Hematopoietic multipotent progenitor cell treated with erythropoietin and hydrocortisone succinate and interleukin-3 and kit ligand, for 6 days (in vitro differentiated cells): ENCODE measurements around the gene WRAP73.
A peak's percentile ranks its signal among the peaks of the same experiment; 100 is the strongest.

ENCODE experiments used
- DNase-seq: peaks from one replicate; pipeline ENCODE4 v3.0.0-alpha.2; 2015

The WRAP73 gene

DNA sequence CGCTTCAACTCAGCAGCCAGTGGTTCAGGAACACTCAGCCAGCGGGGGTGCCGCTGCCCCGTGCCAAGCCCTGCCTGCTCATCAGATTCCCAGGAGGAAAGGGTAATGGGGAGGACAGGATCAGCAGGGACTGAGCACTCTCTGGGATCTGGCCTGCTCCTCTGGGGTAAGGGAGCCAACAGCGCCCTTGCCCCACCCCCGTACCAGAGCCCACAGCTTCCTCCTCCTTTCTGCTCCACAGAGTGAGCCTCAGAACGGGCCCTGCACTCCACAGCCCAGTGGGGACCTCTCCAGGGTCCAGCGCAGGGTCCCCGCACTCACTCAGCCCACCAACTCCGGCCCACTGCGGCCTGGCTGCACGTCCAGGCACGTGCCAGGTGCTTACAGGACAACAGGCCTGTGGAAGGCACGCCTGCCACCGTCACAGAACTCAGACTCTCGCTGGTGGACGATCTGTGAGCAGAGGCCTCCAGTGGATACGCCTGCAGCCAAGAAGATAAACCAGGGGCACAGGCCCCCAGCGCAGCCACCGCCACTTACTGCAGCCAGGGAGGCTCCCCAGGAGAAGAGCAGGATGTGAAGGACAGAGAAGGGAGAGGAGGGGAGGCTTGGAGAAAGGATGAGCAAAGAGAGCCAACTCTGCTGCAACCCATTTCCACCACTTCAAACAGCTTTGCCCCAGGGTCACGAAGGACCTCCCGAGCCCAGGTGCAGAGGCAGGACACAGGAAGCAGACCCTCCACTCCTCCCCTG lies 40.7 kb downstream of the WRAP73 start:
- no peak for DNase-seq

DNA sequence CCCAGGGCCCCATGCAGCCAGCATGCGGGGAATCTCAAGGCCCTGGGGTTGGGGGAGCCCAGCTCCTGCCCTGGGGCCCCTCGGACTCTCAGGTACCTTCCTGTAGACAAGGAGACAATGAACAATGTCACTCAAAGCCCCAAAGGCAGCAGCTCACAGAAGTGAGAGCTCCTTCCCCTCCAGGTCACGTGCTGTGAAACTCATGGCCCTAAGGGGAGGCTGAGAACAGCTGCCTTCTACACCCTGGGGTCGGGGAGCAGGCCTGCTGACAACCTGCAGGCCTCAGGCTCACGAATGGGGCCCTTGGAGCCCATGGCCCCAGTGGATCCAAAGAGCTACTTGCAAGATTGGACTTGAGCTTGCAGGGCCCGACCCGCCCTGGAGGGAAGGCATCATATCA lies 41.7 kb downstream of the WRAP73 start:
- no peak for DNase-seq

DNA sequence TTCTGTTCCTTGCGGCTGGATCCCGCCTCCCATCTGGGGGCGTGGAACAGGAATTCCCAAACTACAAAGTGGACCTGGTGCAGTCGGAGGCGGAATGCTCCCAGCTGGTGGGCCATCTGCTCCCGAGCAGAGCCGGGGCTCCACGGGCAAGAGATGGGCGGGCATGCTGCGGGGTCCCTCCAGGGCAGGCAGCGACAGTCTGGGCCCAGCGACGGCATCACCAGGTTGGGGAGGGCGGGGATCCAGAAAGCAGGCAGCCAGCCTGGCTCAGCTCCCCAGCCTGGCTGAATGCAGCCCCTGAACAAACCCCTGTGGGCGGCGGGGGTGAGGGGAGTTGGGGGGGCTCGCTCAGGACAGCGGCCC lies 42.2 kb downstream of the WRAP73 start:
- DNase-seq: no peak

DNA sequence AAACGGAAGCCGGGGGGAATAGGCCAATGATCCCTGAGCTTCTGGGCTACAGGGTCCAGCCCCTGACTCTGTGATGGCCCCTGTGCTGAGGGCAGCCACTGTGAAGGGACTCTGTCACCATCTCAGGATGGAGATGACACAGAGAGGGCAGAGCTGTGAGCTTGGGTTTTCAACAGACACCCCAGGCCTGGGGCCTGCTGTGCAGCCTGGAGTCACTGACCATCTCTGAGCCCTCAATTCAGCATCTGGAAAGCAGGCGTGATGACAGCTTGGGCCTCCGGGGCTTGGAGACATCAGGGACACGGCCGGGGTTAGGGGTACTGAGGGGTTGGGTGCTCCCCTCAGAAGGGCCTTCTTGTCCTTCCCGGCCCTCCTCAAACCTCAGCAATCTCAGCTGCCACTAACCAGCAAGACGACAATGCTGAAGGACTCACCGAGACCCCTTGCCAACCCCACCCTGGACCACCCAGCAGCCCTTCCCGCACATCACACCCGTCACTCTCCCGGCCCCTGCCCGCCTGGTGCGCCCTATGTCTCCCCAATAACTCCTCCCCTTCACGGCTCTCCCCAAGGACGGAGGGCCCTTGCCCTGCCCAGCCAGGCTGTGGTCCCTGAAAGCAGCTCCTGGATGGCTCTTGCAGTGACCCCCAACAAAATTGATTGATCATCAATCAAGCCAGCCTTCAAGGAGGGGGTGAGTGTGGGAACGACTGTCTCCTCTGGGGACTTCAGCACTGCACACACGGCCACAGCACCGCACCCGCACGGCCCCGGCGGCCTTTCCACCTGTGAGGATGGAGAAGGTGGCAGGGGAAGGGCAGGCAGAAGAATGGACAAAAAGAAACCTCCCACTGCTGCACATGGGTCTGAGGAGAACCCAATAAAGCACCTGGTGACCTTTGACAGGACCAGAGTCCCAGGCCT lies 42.9 kb downstream of the WRAP73 start:
- no peak for DNase-seq

DNA sequence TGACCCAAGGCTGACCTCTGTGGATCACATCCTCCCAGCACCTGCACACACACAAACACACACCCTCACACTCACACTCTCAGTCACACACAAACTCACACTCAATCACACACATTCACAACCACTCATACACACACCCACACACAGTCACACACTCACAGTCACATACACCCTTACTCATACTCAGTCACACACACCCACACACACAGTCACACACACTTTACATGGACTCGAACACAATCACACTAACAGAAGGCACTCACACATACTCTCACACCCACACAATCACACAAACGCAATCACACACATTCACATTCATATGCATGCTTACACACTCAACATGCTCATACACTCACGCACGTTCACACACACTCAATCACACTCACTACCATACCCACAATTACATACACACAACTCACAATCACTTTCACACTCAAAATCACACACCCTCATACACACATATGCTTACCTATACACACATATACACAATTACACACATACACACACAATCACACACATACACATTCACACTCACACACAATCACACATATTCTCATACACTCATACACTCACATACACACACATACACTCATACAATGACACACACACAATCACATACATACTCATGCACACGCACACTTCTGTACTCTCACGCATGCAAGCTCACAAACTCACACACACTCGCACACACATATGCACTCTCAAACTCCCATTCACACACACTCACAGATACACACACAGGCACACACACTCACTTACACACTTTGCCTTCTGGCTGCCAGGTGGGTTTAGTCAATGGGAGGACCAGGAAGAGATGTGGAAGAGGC lies 44.7 kb downstream of the WRAP73 start:
- DNase-seq: no peak

DNA sequence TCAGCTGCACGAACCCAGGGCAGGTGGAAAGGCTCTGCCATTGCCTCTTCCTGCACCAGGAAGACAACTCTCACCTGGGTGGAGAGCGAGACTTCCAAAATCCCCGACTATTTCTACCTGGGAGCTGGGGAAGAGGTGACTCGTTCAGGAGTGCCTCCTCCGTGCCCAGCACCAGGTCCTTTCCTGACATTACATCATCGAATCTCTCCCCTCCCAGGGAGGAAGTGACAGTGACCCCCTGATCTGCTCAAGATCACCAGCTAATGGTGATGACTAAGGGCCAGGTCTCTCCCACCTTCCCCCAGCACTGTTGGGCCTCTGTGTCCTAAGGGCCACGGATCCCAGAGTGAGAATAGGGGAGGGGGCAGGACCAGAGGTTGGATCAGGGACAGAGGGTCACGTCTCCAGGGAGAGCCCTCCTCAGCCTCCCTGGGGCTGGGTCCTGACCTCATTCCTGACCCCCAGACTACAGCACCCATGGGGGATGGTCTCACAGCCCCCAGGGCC lies 45.4 kb downstream of the WRAP73 start:
- no peak for DNase-seq

DNA sequence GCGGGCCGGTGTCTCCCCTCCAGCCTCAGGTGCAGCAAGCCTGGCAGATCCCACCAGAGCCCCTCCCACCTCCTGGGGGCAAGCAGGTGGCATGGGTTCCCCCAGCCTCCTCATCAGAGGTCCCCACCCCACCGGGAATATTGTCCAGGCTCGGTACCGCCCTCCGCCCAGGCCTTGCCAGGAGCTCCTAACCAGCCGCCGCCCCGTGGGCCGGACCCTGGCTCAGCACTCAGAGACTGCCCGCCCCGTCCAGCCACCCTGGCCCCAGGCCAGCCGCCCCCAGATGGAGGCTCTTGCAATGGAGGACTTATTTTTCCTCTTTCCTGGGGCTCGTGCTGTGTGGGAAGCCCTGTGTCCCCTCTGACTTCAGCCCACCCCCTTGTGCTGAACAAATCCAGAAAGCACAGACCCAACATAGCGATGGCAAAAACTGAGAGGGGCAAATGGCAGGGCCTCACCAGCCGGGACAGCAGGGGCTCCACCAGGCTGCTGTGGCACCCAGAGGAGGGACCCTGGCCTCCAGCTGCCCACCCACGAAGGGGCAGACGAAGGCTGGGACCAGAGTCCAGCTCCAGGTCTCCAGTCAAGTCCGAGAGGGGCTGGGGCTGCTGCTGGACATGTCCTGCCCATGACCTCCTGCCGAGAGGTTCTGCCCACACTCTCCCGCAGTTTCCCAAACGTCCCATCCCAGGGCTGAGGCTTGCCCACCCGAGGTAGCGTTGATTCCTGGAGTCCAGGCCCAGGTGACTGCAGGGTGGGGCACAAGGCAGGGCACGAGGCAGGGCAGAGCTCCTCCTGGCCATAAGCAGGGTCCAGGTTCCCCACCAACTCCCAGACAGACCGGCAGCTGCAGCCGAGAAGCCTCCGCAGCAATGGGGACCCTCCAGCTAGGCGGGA lies 46.1 kb downstream of the WRAP73 start:
- DNase-seq: no peak

DNA sequence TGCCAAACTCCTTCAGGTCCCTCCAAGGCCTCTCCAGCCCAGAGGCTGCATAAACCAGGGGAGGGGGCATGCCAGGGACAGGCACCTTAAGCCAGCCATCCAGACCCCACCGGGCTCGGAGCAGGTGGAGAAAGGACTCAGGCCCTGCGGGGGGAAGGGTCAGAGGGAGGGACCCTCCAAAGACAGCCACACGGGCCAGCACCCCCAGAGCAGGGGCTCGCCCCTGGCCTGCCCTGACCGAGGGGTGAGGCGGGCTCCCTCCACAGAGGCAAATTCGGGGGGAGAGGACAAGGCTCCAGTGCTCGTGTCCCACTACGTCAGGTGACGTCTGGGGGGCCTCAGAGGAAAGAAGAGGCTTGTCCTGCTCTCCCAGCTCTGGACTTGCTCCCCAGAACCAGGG lies 46.7 kb downstream of the WRAP73 start:
- DNase-seq: no peak

DNA sequence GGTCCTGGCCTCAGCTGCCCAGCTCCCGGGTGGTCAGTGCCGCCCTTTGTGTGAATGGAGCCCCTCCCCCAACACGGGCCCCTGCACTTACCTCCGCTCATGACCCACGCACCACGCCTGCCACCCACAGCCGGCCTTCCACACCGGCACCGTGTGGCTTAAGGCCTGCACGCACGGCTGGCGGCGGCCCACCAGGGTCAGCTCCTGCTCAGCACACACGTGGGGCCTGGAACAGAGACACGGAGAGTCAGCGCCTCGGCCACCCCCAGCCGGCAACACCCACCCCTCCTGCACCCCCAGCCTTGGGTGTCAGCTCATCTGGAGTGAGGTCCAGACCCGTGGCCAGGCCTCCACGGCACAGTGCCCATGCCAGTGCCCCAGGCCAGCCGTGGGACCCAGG lies 47.5 kb downstream of the WRAP73 start:
- DNase-seq: no peak

DNA sequence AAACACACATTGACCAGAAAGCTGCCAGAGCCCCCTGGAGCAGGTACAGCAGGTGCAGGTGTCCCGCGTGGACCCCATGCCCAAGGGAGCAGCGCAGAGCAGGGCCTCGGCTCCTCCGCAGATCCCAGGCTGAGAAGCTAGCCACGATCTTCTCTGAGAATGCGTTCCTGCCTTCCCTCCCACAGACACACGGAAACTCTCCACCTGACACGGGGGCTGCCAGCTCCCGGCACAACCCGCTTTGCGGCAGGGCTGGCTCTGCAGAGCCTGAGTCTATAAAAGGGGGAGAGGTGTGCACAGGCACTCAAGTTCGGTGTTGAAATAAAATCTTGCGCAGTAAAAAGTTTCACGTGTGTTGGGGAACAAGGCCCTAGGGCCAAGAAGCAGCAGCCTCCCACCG lies 48.2 kb downstream of the WRAP73 start:
- no peak for DNase-seq

DNA sequence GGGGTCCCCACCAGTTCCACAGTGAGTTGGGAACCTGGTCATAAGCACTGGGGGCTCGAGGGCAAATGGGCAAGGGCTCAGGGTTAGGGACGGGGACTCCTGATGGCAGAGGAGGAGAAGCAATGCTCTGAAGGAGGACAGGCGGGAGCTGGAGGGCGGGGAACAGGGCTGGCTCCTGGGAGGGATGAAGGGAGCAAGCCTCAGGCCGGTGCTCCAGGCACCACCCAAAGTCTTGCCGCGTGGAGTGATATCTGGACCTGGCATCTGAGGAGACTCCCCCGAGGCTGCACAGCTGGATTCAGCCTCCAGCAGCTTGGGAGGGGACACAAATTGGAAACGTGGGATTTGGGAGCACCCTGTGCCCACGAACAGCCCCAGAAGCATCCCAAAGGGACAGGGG lies 49.5 kb downstream of the WRAP73 start:
- no peak for DNase-seq

DNA sequence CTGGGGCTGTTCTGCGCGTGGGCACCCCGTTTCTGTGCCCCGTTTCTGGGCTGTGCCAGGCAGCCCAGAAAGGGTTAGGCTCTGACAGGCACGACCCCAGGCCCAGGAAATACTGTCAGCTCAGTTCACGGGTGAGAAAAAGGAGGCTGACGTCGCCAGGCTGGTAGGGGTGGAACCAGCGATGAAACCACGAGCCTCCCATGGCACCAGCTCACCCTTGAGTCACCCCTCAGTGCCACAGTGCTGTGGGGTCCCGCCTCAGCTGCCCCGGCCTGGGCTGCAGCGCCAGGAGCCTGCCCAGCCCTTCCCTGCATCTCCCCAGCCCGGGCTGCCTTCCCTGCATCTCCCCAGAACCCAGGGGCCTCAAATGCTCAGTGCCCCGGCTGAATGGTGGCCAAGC lies 50.1 kb downstream of the WRAP73 start:
- no peak for DNase-seq

DNA sequence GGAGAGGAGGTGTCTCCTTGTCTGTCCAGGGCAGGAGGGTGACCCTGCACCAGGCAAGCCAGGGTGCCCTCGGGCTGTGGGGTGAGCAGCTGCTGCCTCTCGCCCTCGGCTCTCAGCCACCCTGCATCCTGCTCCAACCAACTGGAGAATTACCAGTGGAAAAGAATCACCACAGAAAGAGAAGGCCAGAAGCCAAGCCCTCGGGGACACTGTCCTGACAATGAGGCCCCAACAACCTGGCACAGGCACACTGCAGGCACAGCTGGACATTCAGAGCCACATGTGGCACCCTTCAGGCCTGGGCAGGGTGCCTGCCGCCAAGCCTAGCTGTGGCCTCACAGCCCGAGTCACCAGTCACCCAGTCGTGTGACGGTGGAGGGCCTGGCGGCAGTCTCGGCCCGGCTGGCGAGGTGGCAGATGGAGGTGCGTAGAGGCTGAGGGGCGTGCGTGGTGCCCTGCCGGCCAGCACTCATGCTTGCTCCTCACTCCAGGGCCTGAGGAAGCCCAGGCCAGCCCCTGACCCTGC lies 50.6 kb downstream of the WRAP73 start:
- DNase-seq: no peak

DNA sequence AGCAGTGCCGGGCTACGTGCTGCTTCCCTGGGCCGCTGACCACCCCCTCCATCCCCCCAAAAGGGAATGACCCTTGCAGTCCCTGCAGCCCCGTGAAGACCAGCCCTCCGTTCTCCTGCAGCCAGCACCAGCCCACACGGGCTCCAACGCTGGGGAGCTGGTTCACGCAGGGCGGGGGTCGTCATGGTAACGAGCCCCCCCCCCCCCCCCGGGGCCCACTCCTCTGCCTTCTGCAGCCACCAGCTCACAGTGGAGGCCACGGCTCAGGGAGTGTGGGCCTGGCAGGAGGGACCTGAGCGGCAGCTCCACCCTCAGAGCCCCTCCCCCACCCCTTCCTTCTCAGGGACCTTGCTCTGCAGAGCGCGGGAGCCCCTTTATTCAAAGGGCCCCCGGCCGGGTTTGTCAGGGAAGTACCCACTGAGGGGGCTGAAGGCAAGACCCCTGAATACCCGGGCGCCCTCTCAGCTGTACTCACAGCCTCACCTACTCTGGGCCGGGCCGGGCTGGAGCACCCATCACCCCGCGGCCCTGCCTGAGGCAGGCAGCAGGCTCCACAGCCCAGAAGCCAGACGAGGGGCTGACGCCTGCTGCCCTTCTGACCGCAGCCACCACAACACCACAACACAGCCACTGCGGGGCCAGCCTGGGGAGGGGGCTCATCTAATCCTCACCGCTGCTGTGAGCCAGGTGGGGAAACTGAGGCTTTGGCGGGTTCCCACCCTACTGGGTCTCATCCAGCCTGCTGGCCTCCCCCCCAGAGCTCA lies 51.2 kb downstream of the WRAP73 start:
- no peak for DNase-seq

DNA sequence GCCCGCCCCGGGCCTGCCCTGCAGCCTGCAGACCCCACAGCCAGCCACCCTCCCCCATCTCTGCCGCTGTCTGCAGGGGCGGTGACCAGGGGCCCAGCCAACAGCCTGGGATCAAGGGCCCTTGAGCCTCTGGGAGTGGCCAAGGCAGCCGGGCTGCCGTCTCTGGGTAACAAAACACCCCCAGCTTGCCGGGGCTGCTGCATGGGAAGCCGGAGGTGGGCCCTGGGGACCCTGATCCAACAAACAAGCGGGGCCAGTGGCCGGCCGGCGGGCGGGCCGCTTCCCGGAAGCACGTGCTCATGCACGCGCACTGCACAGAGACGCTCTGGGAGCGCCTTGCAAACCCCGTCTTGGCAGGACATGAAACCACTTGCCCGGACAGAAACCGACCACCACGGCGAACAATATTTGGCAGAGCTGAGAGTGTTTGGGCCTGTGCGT lies 51.8 kb downstream of the WRAP73 start:
- DNase-seq: no peak

DNA sequence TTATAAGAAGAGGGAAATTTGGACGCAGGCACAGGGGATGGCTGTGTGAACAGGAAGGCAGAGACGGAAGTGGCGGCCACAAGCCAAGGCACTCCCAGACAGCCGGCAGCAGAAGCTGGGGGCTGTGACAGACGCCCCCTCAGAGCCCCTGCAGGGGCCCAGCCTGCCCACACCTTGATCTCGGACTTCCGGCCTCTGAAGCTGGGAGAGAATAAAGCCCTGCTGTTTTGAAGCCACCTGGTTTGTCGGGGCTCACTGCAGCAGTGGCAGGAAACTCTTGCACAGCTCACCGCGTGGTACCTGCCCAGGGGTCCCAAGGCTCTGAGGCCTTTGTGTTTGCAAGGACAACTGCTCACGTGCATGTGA lies 52.3 kb downstream of the WRAP73 start:
- DNase-seq: peak; percentile 45

DNA sequence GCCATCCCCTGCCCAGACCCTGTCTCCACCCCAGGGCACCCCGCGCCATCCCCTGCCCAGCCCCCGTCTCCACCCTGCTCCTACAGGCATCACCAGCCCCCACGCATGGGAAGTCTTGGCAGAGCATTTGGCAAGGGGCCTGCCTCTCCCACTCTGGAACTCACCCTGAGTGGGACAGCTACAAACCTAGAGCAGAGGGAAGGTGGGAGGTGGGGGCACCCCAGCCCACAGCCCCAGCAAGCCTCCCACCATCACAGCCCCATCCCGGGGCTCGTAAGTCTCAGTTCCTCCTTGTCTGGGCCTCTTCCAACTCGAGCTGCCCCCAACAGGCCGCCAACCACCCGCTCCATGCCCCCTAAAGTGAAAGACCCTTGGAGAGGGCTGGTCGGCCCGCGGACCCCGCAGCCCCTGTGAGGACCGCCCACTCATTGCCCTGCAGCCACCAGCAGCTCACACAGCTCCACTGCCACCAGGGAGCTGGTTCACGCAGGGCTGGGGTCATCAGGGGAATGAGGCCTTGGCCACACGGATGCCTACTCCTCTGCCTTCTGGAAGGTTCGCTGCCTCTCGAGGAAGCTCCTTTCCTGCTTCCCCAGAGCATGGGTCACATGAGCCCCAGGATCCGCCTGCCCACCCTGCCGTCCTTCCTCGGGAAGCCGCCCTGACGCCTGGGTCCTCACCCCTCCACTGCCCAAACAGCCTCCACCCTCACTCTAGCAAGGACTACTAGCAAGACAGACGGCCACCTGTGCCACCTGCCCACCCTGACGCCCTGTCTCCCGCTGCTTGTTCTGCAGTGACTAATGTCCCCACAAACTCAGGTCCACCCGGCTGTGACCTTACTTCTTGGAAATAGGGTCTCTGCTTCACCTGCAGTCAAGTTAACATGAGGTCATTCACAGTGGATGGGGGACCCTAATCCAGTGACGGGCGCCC lies 53.0 kb downstream of the WRAP73 start:
- no peak for DNase-seq

DNA sequence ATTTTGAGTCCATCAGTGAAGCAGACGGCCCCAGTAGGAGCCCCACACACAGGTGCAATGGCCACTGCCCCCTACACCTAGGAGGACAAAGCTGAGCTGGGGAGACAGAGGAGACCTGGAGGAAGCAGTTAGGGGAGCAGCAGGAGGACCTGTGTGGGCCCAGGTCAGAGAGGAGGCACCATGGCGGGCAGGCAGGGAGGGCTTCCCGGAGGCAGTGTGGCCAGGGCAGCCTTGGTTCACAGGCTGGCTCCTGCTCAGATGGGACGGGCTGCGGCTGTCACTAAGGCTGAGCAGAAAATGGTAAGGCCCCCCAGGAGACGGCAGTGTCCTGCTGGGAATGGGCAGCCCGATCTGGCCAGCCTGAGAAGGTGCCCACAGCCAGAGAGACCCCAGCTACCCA lies 54.0 kb downstream of the WRAP73 start:
- no peak for DNase-seq

DNA sequence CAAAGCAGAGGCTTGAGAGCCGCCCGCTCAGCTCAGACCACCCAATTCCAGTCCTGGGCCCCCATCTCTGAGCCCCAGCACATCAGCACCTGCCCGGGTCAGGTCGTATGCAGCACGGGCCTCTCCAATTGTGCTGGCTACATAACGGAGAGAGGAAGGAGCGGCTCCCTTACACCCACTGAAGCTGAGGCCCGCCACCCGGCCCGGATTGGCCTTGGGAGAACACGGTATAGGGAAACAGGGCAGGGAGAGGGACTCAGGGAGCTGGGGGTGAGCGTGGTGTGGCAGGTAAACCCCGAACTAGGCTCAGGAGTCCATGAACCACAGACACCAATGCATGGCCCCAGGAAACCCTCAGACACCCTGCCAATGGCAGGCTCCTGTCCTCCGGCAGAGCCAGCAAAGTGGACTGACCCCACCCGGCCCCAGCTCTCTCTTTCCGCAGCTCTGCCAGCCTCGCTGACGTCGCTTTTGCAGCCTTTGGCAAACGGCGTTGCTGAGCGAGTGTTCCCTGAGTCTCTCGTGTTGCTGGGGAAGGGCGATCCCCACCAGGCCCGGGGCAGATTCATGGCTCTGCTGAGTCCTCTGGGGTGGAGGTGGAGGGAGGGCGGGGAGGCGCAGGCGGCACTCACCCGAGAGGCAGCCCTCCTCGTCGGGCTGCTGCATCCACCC lies 55.1 kb downstream of the WRAP73 start:
- DNase-seq: no peak
